ENCODE results near the gene ATRIP.
A peak's percentile ranks its signal among the peaks of the same experiment; 100 is the strongest.

ATRIP gene

DNA sequence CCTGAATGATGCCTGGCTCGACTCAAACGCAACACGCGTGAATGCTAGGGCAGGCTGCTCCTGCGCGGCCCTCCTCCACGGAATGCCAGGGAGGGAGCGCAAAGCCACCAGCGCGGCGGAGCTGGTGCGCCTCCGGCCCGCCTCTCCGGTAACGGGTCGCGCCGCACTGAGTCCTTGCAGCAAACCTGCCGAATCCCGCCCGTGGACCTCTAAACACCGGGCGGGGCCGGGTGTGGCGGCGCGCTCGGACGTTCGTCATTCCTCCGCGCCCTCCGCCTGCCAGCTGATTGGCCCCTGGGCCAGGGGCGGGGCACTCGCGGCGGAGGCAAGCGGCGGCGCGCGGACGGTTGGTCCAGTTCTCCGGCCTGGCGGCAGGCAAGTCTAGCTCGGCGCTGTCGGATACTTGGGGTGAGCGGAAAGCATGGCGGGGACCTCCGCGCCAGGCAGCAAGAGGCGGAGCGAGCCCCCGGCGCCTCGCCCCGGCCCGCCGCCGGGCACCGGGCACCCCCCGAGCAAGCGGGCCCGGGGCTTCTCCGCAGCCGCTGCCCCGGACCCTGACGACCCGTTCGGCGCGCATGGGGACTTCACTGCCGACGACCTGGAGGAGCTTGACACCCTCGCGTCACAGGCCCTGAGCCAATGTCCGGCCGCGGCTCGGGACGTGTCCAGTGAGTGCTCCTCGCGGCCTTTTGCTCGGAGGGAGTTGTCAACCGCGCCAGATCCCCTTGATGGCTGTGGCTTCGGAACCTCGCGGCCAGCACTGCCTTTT is at the start of gene ATRIP:
TSS of gene ATRIP (plus strand) at position 313 of the 769 bp plus-strand sequence. CDS start at position 422, 109 bp downstream.
- ATAC-seq (ENCODE audit: insufficient read depth, low read depth) = peak; percentile 93
- TF ChIP-seq, protein P1, sequence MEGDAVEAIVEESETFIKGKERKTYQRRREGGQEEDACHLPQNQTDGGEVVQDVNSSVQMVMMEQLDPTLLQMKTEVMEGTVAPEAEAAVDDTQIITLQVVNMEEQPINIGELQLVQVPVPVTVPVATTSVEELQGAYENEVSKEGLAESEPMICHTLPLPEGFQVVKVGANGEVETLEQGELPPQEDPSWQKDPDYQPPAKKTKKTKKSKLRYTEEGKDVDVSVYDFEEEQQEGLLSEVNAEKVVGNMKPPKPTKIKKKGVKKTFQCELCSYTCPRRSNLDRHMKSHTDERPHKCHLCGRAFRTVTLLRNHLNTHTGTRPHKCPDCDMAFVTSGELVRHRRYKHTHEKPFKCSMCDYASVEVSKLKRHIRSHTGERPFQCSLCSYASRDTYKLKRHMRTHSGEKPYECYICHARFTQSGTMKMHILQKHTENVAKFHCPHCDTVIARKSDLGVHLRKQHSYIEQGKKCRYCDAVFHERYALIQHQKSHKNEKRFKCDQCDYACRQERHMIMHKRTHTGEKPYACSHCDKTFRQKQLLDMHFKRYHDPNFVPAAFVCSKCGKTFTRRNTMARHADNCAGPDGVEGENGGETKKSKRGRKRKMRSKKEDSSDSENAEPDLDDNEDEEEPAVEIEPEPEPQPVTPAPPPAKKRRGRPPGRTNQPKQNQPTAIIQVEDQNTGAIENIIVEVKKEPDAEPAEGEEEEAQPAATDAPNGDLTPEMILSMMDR (IDR thresholded peaks at IDR 0.05; ENCODE audit: borderline replicate concordance, extremely low read depth, low read length, poor library complexity, severe bottlenecking) = no peak
- TF ChIP-seq EZH2 (IDR thresholded peaks at IDR 0.05; ENCODE audit: borderline replicate concordance, low read depth, low read length, severe bottlenecking) = no peak
- peak within 1 kb of the TSS; percentile 72 for H3K27ac ChIP-seq (ENCODE audit: low read length)

DNA sequence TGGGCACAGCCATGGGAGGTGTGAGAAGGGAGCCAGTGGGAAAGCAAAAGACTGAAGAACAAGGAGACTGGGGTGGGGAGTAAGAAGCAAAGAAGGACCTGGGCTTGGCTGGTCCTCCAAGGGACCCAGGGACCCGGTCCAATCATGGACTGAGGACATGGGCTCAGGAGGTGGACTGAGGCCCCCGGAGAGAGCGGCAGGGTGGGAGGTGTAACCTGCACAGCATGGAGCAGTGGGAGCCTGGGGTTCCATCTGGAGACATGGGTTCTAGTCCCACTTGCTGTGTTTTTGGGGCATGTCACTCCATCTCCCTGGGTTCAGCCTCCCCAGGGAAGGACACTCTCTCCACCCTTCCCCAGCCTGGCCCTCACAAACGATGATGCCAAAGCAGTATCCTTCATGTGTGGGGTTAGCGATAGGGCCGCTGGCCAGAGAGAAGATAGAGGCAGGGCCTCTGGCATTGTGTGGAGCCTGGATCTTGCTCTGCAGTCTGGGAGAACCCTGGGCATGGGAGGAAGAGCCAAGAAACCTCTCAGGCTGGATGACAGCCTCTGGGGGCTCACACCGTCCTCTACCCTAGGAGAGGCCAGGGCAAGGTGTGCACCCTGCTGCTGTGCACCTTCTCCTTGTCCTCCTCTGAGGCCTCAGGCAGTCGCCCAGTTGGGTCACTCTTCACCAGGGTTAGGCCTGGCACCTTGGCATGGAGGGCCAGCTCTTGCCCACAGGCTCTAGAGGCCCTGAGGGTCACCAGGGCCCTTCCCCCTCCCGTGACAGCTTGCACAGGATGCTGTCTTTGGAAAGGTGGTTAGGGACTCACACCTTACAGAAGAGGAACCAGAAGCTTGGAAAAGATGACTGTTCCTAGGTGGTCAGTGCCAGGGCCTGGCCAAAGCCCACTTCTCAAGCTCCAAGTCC is 48.5 kb upstream of the ATRIP start:
- no peak overlapping the region for H3K9ac ChIP-seq (ENCODE audit: low read depth, low read length)
- DNase-seq (no peak), ATAC-seq (ENCODE audit: insufficient read depth, low read depth) (no peak)
- no peaks in the 10 kb centered on the region for H3K4me1 ChIP-seq (ENCODE audit: insufficient read depth, low read length)
- H3K27ac ChIP-seq (ENCODE audit: low read length) = no peak overlapping the region
- no peaks in the 10 kb centered on the region for H3K36me3 ChIP-seq (ENCODE audit: insufficient read depth, low read length)
- H4K20me1 ChIP-seq (ENCODE audit: insufficient read depth, low read length) = no peaks in the 10 kb centered on the region
- no peak overlapping the region for H2AFZ ChIP-seq (ENCODE audit: low read depth, low read length)
- H3K27me3 ChIP-seq (ENCODE audit: insufficient read depth, low read length, poor library complexity) = peaks cover 3% of the 10 kb centered on the region
- H3K4me3 ChIP-seq (ENCODE audit: low read depth in 1 of 2, low read length in 2 of 2) = no peak overlapping the region
- H3K79me2 ChIP-seq (ENCODE audit: insufficient read depth, low read length) = no peaks in the 10 kb centered on the region
- no peaks in the 10 kb centered on the region for H3K9me3 ChIP-seq (ENCODE audit: insufficient read depth, low read length, severe bottlenecking)
- H3K4me2 ChIP-seq (ENCODE audit: insufficient read depth, low read length) = no peak overlapping the region
- TF ChIP-seq, protein P1 (IDR thresholded peaks at IDR 0.05; ENCODE audit: borderline replicate concordance, extremely low read depth, low read length, poor library complexity, severe bottlenecking) = no peak
- no peak for TF ChIP-seq EZH2 (IDR thresholded peaks at IDR 0.05; ENCODE audit: borderline replicate concordance, low read depth, low read length, severe bottlenecking)

More for the DNA sequence above, at the start of gene ATRIP:
- peaks cover 39% of the 10 kb centered on the region for H3K79me2 ChIP-seq (ENCODE audit: insufficient read depth, low read length)
- peak within 1 kb of the TSS; percentile 48 to 89 for H3K4me3 ChIP-seq (ENCODE audit: low read depth in 1 of 2, low read length in 2 of 2)
- H3K9me3 ChIP-seq (ENCODE audit: insufficient read depth, low read length, severe bottlenecking) = no peaks in the 10 kb centered on the region
- H4K20me1 ChIP-seq (ENCODE audit: insufficient read depth, low read length) = peaks cover 7% of the 10 kb centered on the region
- H3K4me2 ChIP-seq (ENCODE audit: insufficient read depth, low read length) = peak within 1 kb of the TSS; percentile 83
- peak; percentile 85 for DNase-seq
- H2AFZ ChIP-seq (ENCODE audit: low read depth, low read length) = peak within 1 kb of the TSS; percentile 92
- H3K4me1 ChIP-seq (ENCODE audit: insufficient read depth, low read length) = peaks cover 43% of the 10 kb centered on the region
- H3K27me3 ChIP-seq (ENCODE audit: insufficient read depth, low read length, poor library complexity) = no peaks in the 10 kb centered on the region
- peak within 1 kb of the TSS; percentile 85 for H3K9ac ChIP-seq (ENCODE audit: low read depth, low read length)
- peaks cover 24% of the 10 kb centered on the region for H3K36me3 ChIP-seq (ENCODE audit: insufficient read depth, low read length)

DNA sequence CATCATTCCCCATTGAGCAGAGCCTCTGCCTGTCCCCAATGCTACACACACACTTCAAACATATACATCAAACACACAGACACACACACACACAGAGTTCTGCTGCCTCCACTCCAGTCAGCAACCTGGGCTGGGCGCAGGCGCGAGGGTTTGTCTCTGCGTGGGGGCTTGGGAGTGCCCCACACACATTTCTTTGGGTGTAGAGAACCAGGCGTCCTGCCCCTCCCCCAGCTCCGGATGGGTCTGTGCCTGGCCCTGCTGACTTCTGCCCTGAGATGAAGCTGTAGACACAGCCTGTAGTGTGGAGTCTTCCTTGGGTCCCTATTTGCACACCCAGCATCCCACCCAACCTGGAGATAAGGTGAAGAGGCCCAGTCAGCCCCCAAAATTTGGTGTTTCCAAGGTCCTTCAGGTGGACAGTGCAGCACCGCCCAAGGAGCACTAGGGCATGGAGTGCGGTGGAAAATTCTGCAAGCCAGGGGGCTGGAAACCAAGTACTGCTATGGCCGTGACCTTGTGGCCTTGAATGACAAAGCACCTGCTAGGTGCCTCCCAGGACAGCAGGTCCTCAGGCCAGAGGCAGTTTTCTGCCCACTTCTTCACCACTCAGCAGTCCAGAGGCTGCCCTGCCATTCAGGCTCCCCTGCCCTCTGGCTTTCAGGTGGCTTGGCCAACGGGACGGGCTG is 47.7 kb upstream of the ATRIP start:
- TF ChIP-seq, protein P1 (IDR thresholded peaks at IDR 0.05; ENCODE audit: borderline replicate concordance, extremely low read depth, low read length, poor library complexity, severe bottlenecking) = no peak
- TF ChIP-seq EZH2 (IDR thresholded peaks at IDR 0.05; ENCODE audit: borderline replicate concordance, low read depth, low read length, severe bottlenecking) = no peak
- no peak overlapping the region for H2AFZ ChIP-seq (ENCODE audit: low read depth, low read length)
- H3K9ac ChIP-seq (ENCODE audit: low read depth, low read length) = no peak overlapping the region
- no peaks in the 10 kb centered on the region for H3K79me2 ChIP-seq (ENCODE audit: insufficient read depth, low read length)
- no peaks in the 10 kb centered on the region for H3K9me3 ChIP-seq (ENCODE audit: insufficient read depth, low read length, severe bottlenecking)
- H3K27me3 ChIP-seq (ENCODE audit: insufficient read depth, low read length, poor library complexity) = peaks cover 3% of the 10 kb centered on the region
- DNase-seq (no peak), ATAC-seq (ENCODE audit: insufficient read depth, low read depth) (no peak)
- no peak overlapping the region for H3K27ac ChIP-seq (ENCODE audit: low read length)
- H3K4me1 ChIP-seq (ENCODE audit: insufficient read depth, low read length) = no peaks in the 10 kb centered on the region
- no peaks in the 10 kb centered on the region for H4K20me1 ChIP-seq (ENCODE audit: insufficient read depth, low read length)
- no peak overlapping the region for H3K4me3 ChIP-seq (ENCODE audit: low read depth in 1 of 2, low read length in 2 of 2)
- no peak overlapping the region for H3K4me2 ChIP-seq (ENCODE audit: insufficient read depth, low read length)
- H3K36me3 ChIP-seq (ENCODE audit: insufficient read depth, low read length) = no peaks in the 10 kb centered on the region

Measured in DND-41 (cell line).